NCI-H82 treated with DMSO at 0.1 percent for 48 hours (cell line): ENCODE data around the gene RAB3C.
"Not testable (repeated sequence)": the region's sequence is repeated elsewhere in the genome, so short reads cannot be mapped to it uniquely, and the experiment has no call there.

Source experiments
- DNase-seq: peaks from one replicate; lab custom pipeline; 2025; ENCODE audit not compliant: unreplicated experiment; lab: John Stamatoyannopoulos, UW

Gene RAB3C

DNA sequence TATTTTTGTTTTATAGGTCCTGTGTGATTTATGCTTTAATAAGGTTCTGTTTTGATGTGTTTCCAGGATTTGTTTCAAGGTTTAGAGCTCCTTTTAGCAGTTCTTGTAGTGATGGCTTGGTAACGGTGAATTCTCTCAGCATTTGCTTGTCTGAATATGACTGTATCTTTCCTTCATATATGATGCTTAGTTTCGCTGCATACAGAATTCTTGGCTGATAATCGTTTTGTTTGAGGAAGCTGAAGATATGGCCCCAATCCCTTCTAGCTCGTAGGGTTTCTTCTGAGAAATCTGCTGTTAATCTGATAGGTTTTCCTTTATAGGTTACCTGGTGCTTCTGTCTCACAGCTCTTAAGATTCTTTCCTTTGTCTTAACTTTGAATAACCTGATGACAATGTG lies 20.0 kb downstream of the RAB3C start:
- not testable (repeated sequence) for DNase-seq

DNA sequence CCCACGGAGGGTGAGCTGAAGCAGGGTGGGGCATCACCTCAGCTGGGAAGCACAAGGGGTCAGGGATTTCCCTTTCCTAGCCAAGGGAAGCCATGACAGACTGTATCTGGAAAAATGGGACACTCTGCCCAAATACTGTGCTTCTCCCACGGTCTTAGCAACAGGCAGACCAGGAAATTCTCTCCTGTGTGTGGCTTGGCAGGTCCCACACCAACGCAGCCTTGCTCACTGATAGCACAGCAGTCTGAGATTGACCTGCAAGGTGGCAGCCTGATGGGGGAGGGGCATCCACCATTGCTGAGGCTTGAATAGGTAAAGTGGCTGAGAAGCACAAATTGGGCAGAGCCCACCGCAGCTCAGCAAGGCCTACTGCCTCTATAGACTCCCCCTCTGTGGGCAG lies 23.2 kb downstream of the RAB3C start:
- no peak for DNase-seq

DNA sequence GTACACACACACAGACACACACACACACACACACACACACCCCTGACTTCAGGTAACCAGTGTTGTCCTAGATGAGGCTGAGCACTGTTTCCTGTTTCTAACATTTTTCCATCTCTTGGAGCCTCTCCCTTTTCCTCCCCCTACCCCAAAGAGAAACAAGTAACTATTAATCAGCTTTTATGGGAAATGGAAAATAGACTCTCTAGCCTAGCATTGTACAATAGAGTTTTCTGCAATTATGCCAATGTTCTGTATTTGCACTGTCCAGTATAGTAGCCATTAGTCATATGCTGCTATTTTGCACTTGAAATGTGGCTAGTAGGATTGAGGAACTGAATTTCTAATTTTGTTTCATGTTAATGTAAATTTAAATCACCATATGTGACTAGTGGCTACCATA lies 33.1 kb downstream of the RAB3C start:
- DNase-seq: no peak

DNA sequence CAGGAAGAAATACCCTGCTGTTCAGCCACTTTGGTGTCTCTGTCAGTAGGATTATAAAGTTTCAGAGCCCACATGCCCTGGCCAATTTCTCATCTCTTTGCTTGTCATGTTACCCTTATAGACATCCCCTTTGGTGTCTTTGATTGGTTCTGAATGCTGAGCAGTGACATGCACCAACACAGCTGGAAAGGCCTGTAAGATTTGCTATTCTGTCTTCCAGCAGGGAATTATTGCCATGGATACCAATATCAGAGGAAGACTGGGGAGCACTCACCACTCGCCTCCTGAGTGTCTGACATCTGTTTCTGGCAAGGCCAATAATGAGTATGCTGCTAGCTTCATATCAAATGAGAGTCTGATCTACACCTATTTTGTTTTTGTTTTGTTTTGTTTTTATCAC lies 34.4 kb downstream of the RAB3C start:
- no peak for DNase-seq

DNA sequence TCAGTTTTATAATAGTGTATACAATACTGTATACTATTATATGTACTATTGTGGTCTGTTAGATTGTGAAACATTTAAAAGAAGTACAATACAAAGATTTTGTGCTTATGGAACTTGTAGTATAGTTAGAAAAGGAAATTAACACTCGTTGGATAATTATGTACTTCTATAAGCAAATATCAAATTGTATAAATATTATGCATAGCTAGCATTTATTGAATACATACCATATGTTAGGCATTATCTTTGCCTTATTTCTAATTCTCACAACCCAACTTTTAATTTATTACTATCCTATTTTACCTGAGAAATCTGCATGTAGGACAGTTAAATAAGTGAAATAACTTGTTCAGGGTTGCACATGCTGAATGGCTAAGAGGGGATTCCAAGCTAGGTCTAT lies 37.5 kb downstream of the RAB3C start:
- DNase-seq: no peak

DNA sequence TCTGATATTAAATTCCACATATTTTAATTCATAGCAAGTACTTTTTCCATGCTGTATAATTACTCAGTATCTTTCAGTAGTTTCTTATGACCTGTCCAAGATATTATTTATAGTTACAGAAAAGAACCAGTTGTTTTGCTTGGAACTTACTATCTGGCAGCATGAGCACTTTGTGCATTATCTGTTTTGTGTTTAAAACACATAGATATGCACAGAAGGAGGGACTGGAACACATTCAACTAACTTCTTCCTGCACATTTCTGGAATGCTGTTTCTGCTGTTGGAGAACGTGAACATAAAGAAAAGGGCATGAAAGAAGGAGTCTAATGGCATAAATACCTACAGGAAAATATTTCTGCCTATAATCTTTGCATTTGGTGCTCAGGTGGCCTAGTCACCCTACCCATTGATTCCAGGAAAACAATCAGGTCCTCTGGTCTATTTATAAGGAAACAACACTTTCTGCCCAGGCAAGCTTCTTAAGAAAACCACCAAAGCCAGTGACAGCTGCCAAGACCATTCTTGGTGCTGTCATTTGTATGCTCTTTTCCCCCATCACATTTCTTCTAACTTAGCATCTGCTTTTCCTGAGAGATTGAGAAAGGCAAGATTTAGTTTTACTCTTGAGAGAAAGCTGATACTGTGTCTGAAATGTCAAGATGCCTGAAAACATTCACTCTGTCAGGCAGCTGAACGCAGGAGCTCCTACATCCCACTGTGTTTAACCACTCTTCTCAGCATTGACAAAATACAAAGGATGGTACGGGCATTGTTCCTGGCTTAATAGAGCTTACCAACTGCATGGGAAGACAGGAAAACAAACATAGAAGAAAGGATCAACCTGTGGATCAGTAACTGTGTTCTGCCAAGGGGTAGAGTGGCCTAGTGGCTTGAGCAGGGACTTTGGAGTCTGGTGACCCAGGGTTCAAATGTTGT lies 40.3 kb downstream of the RAB3C start:
- DNase-seq: no peak

DNA sequence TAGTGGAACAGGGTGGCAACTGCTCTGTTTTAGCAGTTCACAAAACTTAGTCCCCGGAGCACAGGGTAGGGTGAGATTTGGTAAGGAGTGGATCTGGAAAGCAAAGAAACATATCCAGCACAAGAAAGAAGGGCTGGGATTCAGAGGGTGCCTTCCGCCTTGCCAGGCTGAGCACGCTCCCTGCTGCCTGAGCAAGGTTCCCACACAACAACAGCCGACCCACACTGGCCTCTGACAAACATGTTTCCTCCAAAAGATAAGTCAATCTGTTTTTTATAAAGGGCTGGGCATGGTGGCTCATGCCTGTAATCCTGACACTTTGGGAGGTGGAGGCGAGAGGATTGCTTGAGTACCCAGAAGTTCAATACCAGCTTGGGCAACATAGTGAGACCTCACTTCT lies 45.8 kb downstream of the RAB3C start:
- DNase-seq: no peak

DNA sequence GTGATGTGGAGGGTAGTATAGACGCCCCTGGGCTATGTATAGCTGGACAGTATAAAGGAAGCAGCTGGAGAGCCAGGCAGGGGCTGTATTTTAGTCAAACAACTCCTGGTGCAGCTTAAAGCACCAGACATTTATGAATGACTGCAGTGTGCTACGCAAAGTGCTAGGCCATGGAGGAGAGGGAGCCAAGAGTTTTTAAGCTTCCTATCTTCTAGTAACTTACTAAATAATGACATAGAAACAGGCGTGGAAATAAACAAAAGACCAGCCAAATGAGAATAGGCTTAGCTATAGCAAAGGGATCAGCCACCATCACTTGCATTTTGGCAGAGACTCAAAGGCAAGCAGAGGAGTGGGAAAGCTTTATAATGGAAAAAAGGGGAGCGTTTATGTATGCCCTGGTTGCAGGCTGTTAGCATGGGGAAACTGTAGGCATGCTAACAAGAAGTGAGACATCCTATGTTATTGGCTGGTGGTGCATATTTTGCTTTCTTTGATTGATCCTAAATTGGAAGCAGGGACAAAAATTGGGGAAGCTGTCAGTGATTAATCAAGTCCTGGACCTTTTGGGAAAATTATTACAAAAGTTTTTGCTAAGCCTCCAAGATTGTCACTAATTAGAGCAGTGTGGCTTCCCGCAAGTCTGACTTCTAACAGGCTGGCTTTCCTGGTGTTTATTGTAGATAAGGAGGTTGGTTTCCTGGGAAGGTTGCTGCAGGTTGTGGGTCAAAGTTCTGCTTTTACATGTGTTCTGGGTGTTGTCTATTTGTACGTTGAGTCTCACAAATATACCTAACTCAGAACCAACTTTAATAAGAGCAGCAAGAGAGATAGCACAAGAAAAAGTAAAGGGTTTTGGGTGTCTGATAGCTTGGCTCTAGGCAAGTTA lies 46.6 kb downstream of the RAB3C start:
- DNase-seq: no peak

DNA sequence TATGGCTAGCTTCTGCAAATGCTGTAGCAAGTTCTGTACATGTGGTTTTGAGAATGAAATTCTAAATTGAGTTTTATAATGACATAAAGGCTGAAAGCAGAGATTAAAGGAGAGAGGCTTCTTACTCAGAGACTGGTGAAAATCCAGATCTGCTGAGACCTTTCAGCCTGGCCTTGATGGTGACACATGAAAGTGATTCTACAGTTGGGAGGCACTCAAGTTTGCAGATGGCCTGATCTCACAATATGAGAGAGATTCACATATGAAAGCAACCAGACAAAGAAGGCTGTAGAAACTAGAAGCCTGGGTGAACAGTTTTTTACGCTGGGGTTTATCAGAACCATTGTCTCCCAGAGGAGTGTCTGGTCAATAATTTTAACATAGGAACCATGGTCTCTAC lies 49.0 kb downstream of the RAB3C start:
- no peak for DNase-seq

DNA sequence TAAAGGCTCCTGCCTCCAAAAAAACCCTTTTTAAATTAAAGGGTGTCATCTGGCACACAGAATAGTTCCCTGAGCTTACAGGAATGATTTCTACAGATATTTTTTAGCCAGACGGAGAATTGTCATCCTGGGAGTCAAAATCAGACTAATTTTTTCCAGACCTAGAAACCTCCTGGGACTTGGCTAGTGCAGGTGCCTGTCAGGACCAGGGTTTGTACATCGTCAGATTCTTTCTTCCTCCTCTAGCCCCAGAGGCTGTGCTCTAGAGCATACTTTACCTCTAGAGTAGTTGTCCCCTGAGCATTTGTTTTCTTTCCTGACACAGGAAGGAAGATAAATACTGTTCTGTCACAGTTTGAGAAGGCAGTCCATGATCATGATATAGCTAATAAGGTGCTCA lies 52.5 kb downstream of the RAB3C start:
- DNase-seq: no peak

DNA sequence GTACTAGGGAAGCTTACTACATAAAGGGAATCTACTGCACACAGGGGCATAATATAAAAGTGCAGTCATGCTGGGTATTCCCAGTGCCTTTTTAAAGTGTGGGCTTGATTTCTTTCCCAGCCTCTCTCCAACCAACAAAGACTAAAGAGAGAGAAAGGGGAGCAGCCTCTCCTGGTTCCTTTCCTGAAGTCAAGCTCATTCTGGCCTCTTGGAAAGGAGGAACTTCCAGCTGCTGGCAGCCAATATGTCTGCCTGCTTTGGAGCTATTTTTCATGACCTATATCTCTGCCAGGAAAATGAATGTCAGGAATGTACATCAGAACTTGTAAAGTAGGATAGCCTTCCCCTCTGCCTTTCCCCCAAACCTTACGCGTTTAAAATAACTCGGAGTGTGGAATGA lies 57.1 kb downstream of the RAB3C start:
- no peak for DNase-seq

DNA sequence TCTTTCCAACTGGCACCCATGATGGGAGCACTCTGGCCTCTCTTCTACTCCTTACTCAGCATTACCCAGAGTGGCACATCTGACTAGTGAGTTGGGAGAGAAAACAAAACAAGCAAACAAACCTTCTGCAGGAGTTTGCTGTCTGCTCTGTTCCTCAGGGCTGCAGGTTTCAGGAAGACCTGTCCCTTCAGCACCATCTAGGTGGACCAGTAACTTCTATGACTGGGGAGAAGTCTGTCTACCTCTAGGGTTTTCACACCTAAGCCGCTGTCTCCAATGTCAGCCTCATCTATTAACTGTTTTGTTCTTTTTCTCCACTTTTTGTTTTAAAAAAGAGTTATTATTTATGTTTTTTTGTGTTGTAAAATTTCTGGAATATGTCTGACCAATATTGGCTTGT lies 58.7 kb downstream of the RAB3C start:
- no peak for DNase-seq

DNA sequence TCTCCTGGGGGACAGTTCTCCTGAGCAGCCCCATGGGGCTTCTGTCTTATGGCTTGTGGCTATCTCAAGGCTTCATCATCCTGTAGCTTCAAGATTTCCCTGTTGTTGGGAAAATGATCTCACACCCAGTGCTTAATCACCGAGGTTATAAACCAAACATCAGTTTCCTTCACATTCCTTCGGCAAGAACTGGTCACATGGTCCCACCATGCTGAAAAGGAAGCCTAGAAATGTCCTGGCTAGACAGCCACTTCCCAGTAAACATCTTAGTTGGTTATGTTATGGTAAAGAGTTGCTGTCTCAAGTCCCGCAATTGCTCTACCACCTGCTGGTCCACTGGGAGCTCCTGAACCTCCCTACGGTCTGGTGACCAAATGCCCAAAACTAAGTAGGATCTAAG lies 66.0 kb downstream of the RAB3C start:
- DNase-seq: no peak

DNA sequence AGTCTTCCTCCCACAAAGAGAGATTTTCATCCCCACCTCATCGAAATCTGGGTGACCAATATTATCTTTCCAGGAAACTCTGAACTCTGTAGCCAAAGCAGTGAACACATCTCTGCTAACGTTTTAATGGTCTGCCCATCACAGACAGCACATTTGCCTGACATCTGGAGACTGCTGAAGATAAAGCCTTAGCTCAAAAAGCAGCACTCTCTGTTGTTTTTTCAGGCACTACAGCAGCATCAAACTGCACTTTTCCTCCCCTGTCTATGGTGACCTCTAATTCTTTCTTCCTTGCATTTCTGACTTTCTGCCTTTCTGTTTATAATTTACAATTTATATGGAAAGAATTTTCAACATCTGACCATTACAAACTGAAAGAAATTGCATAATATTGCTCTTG lies 66.8 kb downstream of the RAB3C start:
- DNase-seq: no peak

DNA sequence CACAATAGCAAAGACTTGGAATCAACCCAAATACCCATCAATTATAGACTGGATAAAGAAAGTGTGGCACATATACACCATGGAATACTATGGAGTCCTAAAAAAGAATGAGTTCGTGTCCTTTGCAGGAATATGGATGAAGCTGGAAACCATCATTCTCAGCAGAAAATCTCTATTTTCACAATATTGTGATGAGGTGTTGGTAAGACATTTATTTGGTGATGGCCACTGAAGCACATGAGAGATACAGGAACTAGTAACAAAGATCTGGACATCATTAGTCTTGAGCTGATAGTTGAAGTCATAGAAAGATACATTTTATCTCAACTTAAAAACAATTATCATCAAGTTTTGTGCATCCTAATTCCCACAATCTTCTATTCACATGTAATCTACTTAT lies 70.6 kb downstream of the RAB3C start:
- no peak for DNase-seq

DNA sequence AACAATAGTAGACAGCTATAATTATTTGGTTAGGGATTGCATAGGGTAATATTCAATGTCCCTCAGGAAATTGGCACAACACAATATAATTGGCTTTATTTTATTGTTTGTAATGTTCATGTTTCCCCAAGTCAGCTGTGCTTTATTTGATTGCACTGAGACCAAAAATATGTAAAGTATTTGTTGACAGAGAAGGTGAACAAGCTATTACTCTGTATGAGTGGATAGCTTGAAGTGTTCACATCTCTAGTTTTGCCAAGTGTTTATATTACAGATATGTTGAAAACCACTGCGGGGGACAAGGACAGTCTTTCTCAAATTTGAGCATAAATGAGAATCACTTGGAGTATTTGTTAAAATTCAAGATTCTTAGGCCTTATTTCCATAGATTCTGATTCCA lies 83.3 kb downstream of the RAB3C start:
- no peak for DNase-seq

DNA sequence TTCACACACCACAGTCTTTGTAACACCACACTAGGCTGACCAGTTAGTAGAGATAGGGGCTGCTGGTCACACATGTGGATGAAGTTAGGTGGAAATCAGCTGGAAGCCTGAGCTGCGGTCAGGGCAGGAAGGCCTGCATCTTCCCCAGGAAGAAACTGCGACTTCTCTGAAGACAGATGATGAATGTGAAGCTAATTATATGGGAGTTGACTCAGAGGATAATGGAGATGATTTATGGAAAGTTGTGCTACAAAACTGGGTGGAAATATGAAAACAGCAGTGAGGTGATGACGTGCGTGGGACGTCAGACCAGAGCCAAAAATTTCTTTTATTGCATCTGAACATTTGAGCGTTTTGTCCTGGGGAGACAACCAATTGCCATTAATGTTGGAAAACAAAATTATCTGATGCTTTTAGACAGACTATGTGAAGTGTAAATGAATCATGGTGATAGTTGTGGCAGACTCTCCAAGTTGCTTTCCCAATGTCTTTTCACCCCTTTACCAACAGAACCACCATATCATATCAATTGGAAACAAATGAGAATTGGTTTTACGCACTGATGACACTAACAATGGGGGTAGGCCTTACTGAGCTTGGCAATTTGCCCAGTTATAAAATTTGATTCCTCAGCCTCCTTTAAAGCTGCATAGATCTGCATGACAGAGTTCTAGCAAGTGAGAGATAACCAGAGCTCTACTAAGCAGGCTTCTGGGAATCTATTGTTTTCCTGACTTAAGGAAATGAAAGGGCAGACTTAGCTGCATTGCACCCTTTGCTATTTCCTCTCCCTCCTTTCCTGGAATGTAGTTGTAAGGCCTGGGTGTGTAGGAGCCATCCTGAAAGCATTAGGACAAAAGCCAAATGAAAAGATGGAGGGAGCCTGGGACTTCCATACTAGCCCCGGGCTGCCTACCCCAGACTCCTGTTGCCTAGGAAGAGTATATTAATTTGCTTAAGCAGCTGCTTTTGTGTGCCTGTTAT lies 84.0 kb downstream of the RAB3C start:
- DNase-seq: no peak

DNA sequence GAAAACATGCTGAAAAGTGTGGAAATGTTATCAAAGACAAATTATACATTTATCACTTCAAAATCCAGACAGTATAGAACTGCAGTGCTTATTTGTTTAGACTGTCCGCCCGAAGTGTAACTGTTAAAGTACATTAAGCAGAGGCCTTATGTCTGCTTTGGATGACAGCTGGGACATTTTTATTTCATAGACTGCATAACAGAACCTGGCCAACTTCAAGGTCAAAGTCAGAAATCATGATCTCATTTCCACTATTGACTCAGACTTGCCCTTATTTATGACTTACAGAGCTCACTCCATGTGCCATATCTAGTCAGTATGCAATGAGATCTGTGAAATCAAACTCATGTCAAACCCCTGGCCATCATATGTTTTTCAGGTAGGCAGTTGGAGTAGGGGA lies 87.7 kb downstream of the RAB3C start:
- no peak for DNase-seq

DNA sequence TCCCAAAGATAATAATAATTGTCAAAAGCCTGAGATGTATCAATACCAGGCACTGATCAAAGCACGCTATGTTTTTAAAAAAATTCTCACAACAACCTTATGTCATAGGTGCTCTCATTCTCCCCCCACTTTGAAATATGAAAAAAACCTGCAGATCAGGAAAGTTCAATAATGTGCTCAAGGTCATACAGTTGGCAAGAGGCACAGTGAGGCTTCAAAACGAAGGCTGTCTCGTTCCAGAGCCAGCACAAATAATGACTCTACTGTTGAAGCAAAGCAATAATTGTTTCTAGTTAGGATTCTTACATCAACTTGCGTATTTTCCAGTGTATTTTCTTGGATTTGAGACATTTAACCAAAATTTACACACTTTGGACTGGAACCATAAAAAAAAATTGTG lies 88.3 kb downstream of the RAB3C start:
- no peak for DNase-seq

DNA sequence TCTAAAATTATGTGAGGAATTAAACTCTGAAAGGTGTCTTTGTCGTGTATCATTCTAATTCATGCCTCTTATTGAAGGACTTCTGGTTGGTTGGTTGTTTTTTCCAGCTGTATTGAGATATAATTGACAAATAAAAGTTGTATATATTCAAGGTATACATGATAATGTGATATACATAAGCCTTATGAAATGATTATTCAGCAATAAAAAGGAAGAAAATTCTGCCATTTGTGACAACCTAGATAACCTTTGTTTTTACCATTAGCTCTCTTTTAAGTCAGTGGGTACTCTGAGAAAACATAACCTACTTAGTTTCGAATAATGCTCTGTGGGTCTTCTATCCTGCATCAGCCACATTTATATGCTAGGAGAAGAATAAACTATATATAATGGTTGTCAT lies 89.6 kb downstream of the RAB3C start:
- no peak for DNase-seq

DNA sequence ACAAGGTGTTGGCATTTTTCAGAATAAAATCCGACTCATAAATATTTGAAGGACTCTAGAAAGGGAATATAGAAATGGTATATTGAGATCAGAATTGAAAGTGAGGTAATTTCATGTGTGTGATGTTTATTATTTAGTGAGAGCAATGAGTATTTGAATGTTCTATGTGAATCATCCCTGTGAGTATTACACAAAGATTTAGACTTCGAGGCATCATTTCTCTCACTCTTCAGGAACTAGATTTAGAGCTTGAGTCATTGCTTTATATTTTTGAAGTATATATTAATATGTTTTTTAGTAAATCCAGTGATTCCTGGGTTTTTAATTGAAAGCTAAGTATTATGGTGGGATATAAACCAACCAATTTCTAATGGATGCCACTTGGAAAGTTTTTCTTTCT lies 91.2 kb downstream of the RAB3C start:
- no peak for DNase-seq
